Stimulated activated CD4-positive, alpha-beta T cell treated with anti-CD3 and anti-CD28 coated beads, Interleukin-1b, Interleukin-23, amount 100 ng/mL, for 48 hours (primary cell): ENCODE measurements around the gene MAP3K2.

Source experiments
- DNase-seq: peaks from one replicate; pipeline ENCODE4 v3.0.0-alpha.2; 2020

The MAP3K2 gene

GRCh38 chr2:127406454-127406853 is 18.7 kb upstream of the MAP3K2 start:
- no peak for DNase-seq

GRCh38 chr2:127405255-127405610 is 17.5 kb upstream of the MAP3K2 start:
- no peak for DNase-seq

GRCh38 chr2:127404466-127405254 is 16.9 kb upstream of the MAP3K2 start:
- DNase-seq, result no peak

GRCh38 chr2:127403460-127403859 is 15.7 kb upstream of the MAP3K2 start:
- no peak for DNase-seq

GRCh38 chr2:127401757-127402695 is 14.3 kb upstream of the MAP3K2 start:
- DNase-seq, result no peak

GRCh38 chr2:127400897-127401756 is 13.4 kb upstream of the MAP3K2 start:
- peak; percentile 38 for DNase-seq

- DNase-seq, result no peak
These were observed 12.7 kb upstream of the MAP3K2 start for GRCh38 chr2:127400533-127400896.

GRCh38 chr2:127398239-127398590 is 10.4 kb upstream of the MAP3K2 start:
- peak; percentile 61 for DNase-seq

- no peak for DNase-seq
These were observed 9.9 kb upstream of the MAP3K2 start for GRCh38 chr2:127397568-127398238.

GRCh38 chr2:127394492-127394891 is 6.7 kb upstream of the MAP3K2 start:
- no peak for DNase-seq

- DNase-seq, result no peak
These were observed 5.2 kb upstream of the MAP3K2 start for GRCh38 chr2:127392828-127393578.

GRCh38 chr2:127392133-127392827 is 4.5 kb upstream of the MAP3K2 start:
- DNase-seq, result no peak

- DNase-seq, result no peak
These were observed 2.1 kb upstream of the MAP3K2 start for GRCh38 chr2:127389778-127390435.

- no peak for DNase-seq
These were observed 819 bp upstream of the MAP3K2 start for GRCh38 chr2:127388423-127389164.

- peak; percentile 80 for DNase-seq
These were observed 766 bp downstream of the MAP3K2 start for GRCh38 chr2:127386764-127387654.

- DNase-seq, result no peak
These were observed 1.5 kb downstream of the MAP3K2 start for GRCh38 chr2:127386246-127386645.

- DNase-seq, result no peak
These were observed 3.2 kb downstream of the MAP3K2 start for GRCh38 chr2:127384529-127384928.

- DNase-seq, result no peak
These were observed 4.9 kb downstream of the MAP3K2 start for GRCh38 chr2:127382831-127383230.

- DNase-seq, result no peak
These were observed 6.0 kb downstream of the MAP3K2 start for GRCh38 chr2:127381762-127382161.
